Progenitor cell of endocrine pancreas (in vitro differentiated cells): ENCODE results near the gene FER1L5. TPM values are rescaled to one million over a fixed set of nuclear protein-coding genes. Genes with fewer than 3 reads are reported as not detected.

Source experiments
- DNase-seq: peaks from one replicate; pipeline ENCODE4 v3.0.0; 2021; ENCODE audit warnings: low spot score; ENCODE audit not compliant: unreplicated experiment
- H3K27ac Mint-ChIP-seq: 2 replicates; pipeline ENCODE4 v1.8.0; 2021; ENCODE audit warnings: mild to moderate bottlenecking, moderate library complexity, mixed read lengths
- H3K27me3 Mint-ChIP-seq: 2 replicates; pipeline ENCODE4 v1.8.0; 2021; ENCODE audit warnings: mixed read lengths
- H3K36me3 Mint-ChIP-seq: 2 replicates; pipeline ENCODE4 v1.8.0; 2022; ENCODE audit warnings: mixed read lengths; ENCODE audit not compliant: insufficient read depth
- H3K4me1 Mint-ChIP-seq: 2 replicates; pipeline ENCODE4 v1.8.0; 2021; ENCODE audit warnings: low read depth, mixed read lengths
- H3K4me3 Mint-ChIP-seq: 2 replicates; pipeline ENCODE4 v1.8.0; 2021; ENCODE audit warnings: low read depth, mild to moderate bottlenecking, moderate library complexity, mixed read lengths
- H3K9me3 Mint-ChIP-seq: 2 replicates; pipeline ENCODE4 v1.8.0; 2021; ENCODE audit warnings: low read depth, mixed read lengths
- CTCF ChIP-seq: fragments of 200-600 bp; sonication (generic); IDR thresholded peaks from one replicate; pipeline ENCODE4 v1.5.0; 2021; ENCODE audit warnings: antibody characterized with exemption, mild to moderate bottlenecking; ENCODE audit not compliant: unreplicated experiment
- total RNA-seq: library from RNA; stranded (reverse); gene quantifications from 2 replicates; pipeline ENCODE4 v1.2.1, GENCODE V29; 2021

Gene FER1L5
- total RNA-seq, 1 donor from 2014 or later = 1.5 TPM

GRCh38 chr2:96695602-96696001 is 53.0 kb downstream of the FER1L5 start:
- no peak for TF ChIP-seq CTCF
- Mint-ChIP-seq H3K9me3 (no peaks in the 10 kb centered on the region), H3K4me1 (no peaks in the 10 kb centered on the region), H3K27me3 (no peaks in the 10 kb centered on the region), H3K4me3 (no peak overlapping the region), H3K36me3 (no peaks in the 10 kb centered on the region), H3K27ac (no peak overlapping the region)
- DNase-seq = no peak

- Mint-ChIP-seq H3K27me3 (no peaks in the 10 kb centered on the region), H3K9me3 (no peaks in the 10 kb centered on the region), H3K27ac (no peak overlapping the region), H3K36me3 (peaks cover 7% of the 10 kb centered on the region), H3K4me3 (no peak overlapping the region), H3K4me1 (no peaks in the 10 kb centered on the region)
- TF ChIP-seq CTCF = no peak
- DNase-seq = no peak
Observed at GRCh38 chr2:96697476-96697875, 54.9 kb downstream of the FER1L5 start.

- H3K9me3 Mint-ChIP-seq = no peaks in the 10 kb centered on the region
- peaks cover 9% of the 10 kb centered on the region for H3K36me3 Mint-ChIP-seq
- TF ChIP-seq CTCF = no peak
- no peak overlapping the region for H3K27ac Mint-ChIP-seq
- DNase-seq = no peak
- no peaks in the 10 kb centered on the region for H3K4me1 Mint-ChIP-seq
- H3K27me3 Mint-ChIP-seq = no peaks in the 10 kb centered on the region
- H3K4me3 Mint-ChIP-seq = no peak overlapping the region
Observed at GRCh38 chr2:96698221-96698861, 55.8 kb downstream of the FER1L5 start.

- Mint-ChIP-seq H3K36me3 (peaks cover 9% of the 10 kb centered on the region), H3K4me3 (no peak overlapping the region), H3K4me1 (no peaks in the 10 kb centered on the region), H3K9me3 (no peaks in the 10 kb centered on the region), H3K27me3 (no peaks in the 10 kb centered on the region), H3K27ac (no peak overlapping the region)
- no peak for DNase-seq
- TF ChIP-seq CTCF = no peak
Observed at GRCh38 chr2:96699021-96699420, 56.5 kb downstream of the FER1L5 start.

GRCh38 chr2:96699621-96700020 is 57.1 kb downstream of the FER1L5 start:
- TF ChIP-seq CTCF = no peak
- Mint-ChIP-seq H3K27me3 (no peaks in the 10 kb centered on the region), H3K36me3 (peaks cover 12% of the 10 kb centered on the region), H3K27ac (no peak overlapping the region), H3K4me3 (no peak overlapping the region), H3K9me3 (no peaks in the 10 kb centered on the region), H3K4me1 (no peaks in the 10 kb centered on the region)
- DNase-seq = no peak
